GF-D8 (cell line): Measurements from ENCODE around the gene DNER.
"Not testable (repeated sequence)": the region's sequence is repeated elsewhere in the genome, so short reads cannot be mapped to it uniquely, and the experiment has no call there.

Experiments
- DNase-seq: peaks from one replicate; lab custom pipeline; 2025; lab: John Stamatoyannopoulos, UW

Gene DNER

DNA sequence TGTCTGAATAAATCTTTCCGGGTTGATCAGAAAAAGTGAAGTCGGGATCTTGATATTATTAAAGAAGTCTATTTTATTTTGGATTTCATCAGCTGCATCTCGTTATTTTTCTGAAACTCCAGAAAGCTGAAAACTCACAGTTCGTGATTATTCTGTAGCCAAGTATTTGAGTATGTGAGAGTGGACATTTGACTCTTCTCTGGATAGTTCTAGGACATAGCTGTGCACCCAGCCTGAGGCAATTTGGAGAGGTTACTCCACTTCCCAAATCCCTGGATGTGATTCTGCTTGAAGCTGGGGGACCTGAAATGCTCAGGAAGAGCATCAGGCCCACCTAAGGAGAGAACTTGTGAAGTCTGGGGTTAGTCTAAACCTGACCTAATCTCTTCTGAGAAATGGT, 325.6 kb downstream of the DNER start:
- DNase-seq: no peak

- DNase-seq: no peak
Measured at GRCh38 chr2:229387866-229388265, 326.5 kb downstream of the DNER start.

DNA sequence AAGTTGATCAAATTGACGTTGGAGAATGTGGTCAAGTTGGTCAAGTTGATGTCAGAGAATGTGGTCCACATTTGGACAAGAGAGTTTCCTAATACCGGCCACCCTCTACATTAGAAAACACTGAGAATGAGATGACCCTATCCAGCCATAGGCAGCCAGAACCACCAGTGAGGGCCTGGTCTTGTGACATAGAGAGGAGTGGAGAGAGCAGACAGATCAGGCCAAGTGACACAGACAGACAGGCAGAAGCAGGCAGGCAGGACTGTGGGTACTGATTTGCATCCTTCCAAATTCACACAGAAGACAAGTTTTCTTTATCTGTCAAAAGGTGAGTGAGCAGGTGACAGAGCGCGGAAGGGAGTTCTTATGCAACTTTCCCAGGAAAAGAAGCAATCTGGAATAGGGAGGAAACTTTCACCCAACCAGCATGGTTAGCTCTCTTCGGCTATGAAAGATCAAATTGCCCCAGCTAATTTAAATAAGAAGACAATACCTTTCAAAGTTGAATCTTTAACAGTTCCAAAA, 334.2 kb downstream of the DNER start:
- DNase-seq: no peak

DNA sequence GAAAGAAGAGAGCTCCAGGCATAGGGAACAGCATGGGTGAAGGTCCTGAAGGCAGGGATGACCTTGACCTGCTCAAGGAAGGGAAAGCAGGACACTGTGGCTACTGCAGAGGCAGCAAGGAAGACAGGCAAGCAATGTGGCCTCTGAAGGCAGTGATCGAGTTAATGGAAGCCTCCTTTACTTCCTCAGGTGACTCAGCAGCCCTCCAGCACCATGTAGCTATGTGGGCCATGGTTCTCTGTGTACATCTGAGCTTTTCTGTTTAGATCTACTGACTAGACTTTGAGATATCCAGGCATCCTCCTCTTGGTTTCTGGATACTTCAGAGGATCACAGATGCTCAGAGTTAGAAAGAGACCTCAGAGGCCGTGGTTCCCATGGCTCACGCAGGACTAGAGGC, 336.0 kb downstream of the DNER start:
- DNase-seq: no peak

- no peak for DNase-seq
Measured at GRCh38 chr2:229376866-229377265, 337.5 kb downstream of the DNER start.

- DNase-seq: no peak
Measured at GRCh38 chr2:229375251-229375650, 339.1 kb downstream of the DNER start.

GRCh38 chr2:229373311-229373710, 341.0 kb downstream of the DNER start:
- not testable (repeated sequence) for DNase-seq

- no peak for DNase-seq
Measured at GRCh38 chr2:229372207-229372606, 342.1 kb downstream of the DNER start.

- DNase-seq: no peak
Measured at GRCh38 chr2:229371086-229371485, 343.3 kb downstream of the DNER start.

GRCh38 chr2:229370509-229370908, 343.8 kb downstream of the DNER start:
- no peak for DNase-seq

DNA sequence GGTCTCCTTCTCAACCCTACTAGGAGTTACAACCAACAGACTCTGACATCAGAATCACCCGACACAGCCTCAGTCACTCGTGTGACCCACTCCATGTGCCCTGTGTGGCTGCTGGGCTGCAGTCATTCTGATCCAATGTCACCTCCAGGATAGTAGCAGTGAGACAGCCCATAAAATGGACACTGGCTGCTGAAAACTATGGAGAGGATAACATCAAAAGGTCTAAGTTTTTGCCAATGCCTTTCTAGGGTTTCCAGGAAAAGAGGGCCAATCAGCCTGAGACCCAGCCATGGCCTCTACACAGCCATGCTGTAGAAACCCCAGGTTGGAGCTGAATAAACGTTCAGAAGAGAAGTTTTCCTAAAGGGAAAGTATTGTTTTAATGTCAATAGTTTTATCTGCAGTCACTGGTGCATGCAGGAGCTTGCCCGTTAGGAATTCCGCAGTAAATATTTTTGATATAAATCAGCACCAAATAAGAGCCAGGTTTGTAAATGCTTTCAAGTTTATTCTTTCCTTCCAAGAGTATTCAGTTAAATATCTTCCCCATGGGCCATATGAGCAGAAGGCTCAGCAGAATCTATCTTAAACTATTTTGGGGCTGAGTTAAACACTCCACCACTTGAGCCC, 351.1 kb downstream of the DNER start:
- DNase-seq: no peak

GRCh38 chr2:229350883-229351282, 363.5 kb downstream of the DNER start:
- no peak for DNase-seq

DNA sequence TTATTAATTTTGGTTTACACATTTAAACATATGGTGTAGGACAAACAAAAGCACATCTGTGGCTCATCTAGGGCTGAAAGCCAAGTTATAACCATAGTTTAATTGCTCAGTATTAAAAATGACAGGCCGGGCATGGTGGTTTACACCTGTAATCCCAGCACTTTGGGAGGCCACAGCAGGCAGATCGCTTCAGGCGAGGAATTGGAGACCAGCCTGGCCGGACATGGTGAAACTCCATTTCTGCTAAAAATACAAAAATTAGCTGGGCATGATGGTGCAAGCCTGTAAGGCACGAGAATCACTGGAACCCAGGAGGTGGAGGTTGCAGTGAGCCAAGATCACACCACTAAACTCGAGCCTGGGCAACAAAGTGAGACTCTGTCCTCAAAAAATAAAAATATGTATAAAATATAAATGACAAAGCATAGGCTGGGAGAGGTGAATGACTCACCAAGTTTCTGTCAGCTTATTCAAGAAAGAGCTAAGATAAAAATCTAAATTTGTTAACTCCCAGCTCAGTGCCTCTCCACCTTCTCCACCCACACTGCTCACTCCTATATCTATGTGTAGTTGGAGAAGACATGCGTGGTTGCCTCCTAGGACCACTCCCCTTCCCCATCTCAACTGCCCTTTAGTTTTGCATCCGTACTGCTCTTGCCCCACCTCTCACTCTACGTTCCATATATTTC, 364.1 kb downstream of the DNER start:
- no peak for DNase-seq

DNA sequence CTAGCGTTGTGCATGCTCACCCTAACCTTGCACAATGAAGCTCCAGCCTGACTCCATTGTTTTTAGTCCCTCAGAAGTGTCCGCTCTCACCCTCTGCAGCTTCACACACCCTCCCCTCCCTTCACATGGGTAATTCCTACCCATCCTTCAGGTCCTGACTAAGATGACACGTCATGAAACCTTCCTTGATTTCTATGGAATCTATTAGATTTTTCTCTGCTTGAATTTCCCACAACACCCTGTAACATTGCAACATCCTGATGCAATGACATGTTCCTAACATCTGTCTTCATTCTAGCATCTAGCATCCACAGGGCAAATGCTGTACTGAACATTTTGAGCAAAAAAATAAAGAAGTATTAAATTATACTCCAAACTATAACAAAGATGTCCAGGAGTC, 366.2 kb downstream of the DNER start:
- DNase-seq: no peak

DNA sequence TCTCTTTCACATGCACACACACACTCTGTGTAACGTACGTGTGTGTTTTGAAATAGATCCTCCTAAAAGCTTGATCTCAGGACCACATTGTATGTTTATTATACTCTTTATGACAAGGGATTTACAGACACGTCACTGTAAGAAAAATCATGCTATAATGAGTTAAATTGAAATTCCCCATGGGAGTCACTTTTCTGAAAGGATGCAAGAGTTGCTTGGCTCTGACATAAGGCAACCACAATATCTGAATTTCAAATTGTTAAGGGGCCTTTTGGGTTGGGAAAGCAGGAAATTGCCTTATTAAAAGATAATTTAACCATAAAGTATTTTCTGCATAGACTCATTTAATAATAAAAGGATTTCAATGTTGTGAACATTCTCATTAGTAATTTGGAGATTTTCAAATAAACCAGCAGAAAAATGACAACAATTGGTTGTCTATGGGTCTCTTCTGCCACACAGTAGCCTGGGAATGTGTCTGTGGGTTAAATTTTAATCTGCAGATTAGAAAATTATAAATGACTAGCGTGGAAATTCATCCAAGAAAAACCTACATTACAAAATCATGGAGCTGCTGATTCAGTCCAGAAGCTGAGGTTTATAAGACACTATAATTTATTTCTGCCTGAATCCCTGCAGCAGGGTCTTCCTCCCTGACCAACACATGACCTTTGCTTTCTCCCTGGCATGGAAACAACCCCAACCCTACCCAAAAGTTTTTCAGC, 367.4 kb downstream of the DNER start:
- no peak for DNase-seq

GRCh38 chr2:229344955-229345354, 369.4 kb downstream of the DNER start:
- DNase-seq: no peak

- DNase-seq: no peak
Measured at GRCh38 chr2:229344151-229344551, 370.2 kb downstream of the DNER start.

DNA sequence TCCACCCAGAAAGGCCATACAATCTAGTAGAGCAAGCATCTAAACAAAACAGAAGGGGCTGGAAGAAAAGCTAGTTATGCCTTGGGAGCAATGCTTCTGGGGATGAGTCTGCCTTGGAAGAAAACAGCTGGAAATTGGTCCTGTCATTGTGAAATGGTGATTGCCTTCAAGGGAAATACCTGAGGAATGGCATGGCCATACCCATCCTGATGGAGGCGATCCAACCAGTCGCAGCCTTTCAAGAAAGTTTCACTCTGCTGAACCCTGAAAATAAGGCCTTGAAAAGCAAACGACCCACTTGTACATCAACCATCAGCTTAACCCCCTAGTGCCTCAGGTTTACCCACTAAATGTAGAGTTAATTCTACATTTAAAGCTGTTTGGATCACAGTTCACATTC, 370.7 kb downstream of the DNER start:
- no peak for DNase-seq

GRCh38 chr2:229342376-229342775, 372.0 kb downstream of the DNER start:
- no peak for DNase-seq

- DNase-seq: no peak
Measured at GRCh38 chr2:229340086-229340760, 374.1 kb downstream of the DNER start.

DNA sequence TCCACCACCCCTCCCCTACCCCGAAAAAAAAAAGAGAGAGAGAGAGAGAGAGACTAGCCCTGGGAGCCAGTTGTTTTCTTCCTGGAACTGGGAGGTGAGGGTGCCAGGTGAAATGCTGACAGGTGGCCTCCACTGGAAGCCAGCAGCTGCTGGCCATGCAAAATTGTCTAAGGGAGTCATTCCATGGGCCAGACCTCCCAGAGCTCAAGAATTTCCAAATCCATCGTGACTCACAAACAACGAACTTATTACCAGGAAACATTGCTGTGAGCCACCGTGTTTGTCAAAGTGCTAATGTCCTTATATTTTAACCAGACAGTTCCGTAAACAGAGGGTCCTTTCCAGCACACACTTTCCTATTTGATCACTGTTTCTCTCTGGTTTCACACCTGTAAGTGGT, 374.7 kb downstream of the DNER start:
- DNase-seq: no peak

DNA sequence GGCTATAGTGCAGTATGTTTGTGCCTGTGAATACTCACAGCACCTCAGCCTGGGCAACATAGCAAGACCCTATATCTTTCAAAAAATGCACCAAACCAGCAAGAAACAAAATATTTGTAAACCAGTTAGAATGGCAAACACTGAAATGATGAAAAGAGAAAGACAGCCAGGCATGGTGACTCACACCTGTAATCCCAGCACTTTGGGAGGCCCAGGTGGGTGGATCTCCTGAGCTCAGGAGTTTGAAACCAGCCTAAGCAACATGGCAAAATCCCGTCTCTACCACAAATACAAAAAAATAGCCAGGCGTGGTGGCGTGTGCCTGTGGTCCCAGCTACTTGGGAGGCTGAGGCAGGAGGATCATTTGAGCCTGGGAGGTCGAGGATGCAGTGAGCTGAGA, 375.2 kb downstream of the DNER start:
- DNase-seq: not testable (repeated sequence)
